Activated T-helper 9 cell treated with anti-CD3 and anti-CD28 coated beads, Interleukin-2, amount 50 U/mL, for 16 hours (primary cell): Measurements from ENCODE around the gene CNRIP1.

Source experiments
- DNase-seq: peaks from one replicate; pipeline ENCODE4 v3.0.0-alpha.2; 2020; ENCODE audit warnings: low read depth

Gene CNRIP1

GRCh38 chr2:68251187-68251854 is 68.4 kb downstream of the CNRIP1 start:
- DNase-seq = peak; percentile 62

- no peak for DNase-seq
These were observed 69.0 kb downstream of the CNRIP1 start for GRCh38 chr2:68250652-68251186.

DNA sequence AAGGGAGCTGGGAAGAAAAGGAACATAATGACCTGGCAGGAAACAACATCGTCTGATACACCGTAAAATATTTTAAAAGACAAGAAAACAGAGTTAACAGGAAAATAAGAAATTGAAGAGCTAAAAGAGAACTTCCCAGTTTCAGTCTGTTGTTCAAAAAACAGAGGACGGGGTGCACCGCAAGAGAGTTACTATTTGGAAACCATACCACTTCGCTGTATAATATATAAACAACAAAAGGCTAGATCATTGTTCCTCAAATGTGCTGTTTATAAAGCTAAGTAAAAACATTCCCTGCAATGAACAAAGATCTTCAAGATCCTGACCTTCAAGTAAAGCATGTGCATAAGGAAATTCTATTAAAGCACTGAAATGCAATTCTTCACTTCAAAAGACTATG is 69.6 kb downstream of the CNRIP1 start:
- DNase-seq = no peak

DNA sequence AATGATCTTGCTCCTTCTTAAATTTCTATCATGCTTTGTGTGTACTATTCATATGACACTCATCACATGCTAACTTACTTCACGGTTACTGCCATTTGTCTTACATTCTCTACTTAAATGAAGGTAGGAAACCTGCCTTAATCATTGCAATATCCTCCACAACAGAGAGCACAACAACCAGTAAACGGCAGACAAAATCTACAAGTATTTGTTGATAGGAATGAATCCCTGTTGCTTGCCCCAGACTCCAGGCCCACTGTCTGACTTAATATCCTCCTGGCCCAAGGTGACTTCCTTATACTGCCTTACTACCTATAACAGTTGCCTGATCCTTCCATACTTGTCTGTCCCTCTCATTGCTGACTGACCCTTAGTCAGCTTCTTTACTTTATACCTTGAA is 70.9 kb downstream of the CNRIP1 start:
- DNase-seq = no peak

DNA sequence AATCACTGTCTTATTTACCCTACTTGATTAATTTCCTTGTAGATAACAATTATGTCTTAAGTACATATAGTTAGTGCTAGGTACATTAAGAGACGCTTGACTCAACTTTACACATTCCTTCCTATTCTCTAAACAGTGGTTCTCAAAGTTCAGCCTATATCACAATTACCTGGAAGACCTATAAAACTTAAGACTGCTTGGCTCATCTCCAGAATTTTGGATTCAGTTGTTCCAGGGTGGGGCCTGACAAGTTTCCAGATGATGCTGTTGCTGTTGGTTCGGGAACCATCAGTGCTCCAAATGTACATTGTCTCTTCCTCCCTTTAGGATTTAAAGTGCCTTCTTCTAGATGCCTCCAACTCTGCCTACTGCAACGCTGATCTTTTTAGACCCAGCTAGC is 71.4 kb downstream of the CNRIP1 start:
- no peak for DNase-seq

DNA sequence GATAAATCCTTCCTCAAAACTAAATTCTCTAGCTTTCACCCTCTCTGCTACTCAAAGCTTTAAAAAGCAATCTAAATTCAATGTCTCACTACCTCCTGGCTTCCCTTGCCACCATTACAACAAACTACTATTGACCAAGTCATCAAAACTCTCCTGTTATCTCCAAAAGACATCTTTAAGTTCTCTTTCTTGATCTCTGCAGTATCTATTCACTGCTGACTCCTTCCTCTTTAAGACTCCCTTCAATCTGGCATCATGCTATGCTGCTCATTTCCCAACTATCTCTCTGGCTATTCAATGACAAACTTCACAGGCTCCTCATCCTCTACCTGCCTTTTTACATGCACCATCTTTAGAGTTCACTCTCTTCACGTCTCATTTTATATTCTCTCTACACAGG is 73.4 kb downstream of the CNRIP1 start:
- DNase-seq = no peak

- DNase-seq = no peak
These were observed 74.1 kb downstream of the CNRIP1 start for GRCh38 chr2:68245672-68246071.

- no peak for DNase-seq
These were observed 74.7 kb downstream of the CNRIP1 start for GRCh38 chr2:68245066-68245465.

DNA sequence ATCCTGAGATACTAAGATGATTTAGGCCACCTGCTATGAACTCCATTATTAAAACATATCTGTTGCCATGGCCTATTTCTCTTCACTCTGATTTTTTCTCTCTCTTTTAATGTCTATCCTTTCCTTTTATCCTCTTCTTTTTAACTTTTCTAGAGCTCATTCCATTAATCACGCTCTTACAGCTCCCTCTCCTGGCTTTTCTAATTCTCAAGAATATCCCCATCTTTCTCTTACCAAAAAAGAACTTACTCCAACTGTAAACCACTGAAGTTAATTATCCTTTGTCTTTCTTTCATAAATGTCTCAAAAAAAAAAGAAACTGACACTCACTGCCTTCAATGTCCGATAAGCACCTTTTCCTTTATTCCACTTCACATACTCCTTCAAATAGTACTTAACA is 75.3 kb downstream of the CNRIP1 start:
- DNase-seq = no peak
